GM12892 (cell line): Measurements from ENCODE around the gene MAGI2.

Experiments
- POLR2A ChIP-seq: IDR thresholded peaks from 2 replicates; pipeline ENCODE4 v1.6.1; 2011; ENCODE audit warnings: low read depth, low read length, control low read depth
- POLR2AphosphoS5 ChIP-seq: IDR thresholded peaks from 2 replicates; pipeline ENCODE4 v1.6.1; 2011; ENCODE audit warnings: low read depth, low read length, control low read depth

DNA sequence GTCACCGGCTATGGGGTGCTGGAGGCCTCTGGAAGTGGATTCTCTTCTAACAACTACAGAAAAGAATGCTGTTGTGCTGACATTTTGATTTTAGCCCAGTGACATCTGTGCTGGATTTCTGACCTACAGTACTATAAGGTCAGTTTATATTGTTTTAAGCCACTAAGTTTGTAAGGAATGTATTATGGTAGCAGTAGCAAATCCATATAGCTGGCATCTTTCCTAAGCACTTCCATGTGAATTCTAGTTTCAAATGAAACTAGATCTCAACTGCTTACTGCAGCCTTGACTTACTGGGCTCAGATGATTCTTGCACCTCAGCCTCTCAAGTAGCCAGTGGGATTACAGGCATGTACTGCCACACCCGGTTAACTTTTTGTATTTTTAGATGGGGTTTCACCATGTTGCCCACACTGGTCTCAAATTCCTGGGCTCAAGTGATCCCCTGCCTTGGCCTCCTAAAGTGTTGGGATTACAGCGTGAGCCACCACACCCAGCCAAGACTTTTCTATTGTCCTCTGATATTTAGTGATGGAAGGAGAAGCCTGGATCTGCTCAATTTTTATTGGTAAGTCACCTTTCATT, 1240.9 kb downstream of the MAGI2 start:
- TF ChIP-seq POLR2AphosphoS5 (no peak), POLR2A (no peak)
